GM21360 (cell line): Measurements from ENCODE around the gene RBM14.
"Not testable (repeated sequence)": the region's sequence is repeated elsewhere in the genome, so short reads cannot be mapped to it uniquely, and the experiment has no call there.

Experiments used
- ATAC-seq: cut with Tn5 transposase; IDR thresholded peaks from one replicate; pipeline ENCODE4 v1.9.1; 2021; ENCODE audit warnings: mild to moderate bottlenecking, moderate library complexity; ENCODE audit not compliant: unreplicated experiment

RBM14 gene

DNA sequence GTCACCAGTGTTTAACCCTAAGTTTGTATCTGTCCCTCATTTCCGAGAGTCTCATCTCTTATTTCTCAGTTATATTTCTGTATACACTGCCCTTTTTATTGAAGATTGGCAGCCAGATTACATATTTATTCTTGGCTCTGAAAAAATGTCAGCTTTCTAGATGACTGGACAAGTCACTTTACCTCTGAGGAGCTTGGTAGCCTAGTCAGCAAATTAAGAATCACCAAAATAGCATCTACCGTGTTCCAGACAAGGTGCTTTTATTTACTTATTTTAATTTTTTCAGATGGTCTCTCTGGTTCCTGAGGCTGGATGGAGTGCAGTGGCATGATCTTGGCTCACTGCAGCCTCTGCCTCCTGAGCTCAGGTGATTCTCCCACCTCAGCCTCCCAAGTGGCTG is 16.5 kb downstream of the RBM14 start:
- no peak for ATAC-seq

DNA sequence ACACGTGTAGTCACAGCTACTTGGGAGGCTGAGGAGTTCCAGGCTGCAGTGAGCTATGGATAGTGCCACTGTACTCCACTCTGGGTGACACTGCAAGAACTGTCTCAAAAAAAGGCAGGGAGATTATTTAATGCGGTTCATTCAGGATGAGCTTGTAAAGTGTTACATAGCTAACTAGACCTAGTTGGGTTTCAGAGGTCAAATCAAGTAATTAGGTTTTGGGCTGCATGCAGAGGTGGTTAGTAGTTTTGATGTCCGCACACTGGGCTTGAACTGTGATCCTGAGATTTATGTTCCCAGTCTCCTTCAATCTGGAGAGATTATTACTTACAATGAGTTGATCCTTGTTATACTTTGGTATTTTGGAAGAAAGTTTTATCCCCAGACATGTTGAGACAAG is 20.0 kb downstream of the RBM14 start:
- ATAC-seq = no peak

DNA sequence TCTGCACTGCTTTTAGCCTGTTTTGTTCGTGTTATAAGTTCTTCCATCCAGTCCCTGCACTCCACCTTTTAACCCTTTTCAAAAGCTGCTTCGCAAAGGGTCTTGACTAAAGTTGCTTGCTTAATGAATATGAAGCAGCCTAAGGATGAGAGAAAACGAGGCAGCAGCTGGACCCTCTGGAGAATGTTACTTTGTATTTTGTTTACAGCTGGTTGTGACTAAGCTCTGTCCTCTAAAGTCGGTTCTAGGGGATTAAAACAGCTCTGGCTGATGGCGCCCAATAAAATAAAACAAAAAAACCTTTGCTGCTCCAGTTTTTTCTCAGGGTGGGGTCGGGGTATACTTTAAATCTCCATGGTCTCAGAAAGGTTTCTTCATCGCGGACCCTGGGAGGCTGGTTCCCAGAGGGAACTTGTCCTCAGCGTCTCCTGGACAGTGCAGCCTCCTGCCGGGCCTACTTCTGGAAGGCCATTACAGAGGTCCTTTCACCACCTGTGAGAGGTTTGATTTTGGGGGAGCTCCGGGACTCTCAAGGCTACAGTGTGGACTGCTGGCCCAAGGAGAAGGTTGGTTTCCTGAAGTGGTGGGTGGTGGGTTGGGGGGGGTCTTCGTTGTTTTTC is 21.2 kb downstream of the RBM14 start:
- ATAC-seq = no peak

DNA sequence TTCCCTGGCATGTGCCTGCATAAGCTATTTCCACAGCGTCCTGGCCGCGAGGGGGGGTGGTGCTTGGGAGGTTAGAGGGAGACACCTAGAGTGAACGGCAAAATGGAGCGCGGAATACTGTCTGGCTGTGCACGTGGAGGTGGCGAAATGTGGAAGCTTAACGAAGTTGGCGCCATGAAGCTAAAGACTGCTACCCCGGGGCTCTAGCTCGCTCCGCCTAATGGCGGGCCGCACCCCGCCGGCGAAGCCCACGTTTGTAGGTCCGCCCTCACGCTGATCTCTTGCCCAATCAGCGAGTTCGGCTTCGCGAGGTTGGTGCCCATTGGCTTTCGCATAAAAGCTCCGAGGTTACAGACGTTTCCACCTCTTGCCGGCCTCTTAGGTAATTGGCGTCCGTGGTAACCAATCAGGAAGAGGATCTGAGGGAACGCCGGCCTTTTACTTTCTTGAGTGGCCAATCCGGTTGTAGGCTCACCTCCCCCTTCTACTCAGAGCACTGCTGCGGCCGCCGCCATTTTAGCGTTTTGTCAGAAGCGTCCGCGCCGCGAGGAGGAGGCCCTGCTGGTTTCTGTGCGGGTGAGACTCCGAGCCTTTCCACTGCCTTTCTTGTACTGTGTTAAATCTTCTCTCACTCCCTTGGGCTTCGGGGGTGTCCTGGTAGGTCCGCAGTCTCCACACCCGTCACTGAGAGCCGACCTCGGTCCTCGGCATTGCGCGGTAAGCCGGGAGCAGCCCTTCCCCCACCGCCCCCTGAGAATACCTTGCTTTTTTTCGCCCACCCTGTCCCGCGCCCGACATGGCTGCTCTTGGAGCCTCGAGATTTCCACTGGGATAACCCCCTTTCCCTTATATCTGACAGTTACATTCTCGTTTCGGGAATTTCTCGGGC is 22.0 kb downstream of the RBM14 start, which contains the start of gene RBM4:
TSS of gene RBM4 (plus strand) at position 527 of the 889 bp plus-strand sequence. CDS start 1,009 bp downstream, outside the sequence.
- peak; percentile 83 for ATAC-seq

DNA sequence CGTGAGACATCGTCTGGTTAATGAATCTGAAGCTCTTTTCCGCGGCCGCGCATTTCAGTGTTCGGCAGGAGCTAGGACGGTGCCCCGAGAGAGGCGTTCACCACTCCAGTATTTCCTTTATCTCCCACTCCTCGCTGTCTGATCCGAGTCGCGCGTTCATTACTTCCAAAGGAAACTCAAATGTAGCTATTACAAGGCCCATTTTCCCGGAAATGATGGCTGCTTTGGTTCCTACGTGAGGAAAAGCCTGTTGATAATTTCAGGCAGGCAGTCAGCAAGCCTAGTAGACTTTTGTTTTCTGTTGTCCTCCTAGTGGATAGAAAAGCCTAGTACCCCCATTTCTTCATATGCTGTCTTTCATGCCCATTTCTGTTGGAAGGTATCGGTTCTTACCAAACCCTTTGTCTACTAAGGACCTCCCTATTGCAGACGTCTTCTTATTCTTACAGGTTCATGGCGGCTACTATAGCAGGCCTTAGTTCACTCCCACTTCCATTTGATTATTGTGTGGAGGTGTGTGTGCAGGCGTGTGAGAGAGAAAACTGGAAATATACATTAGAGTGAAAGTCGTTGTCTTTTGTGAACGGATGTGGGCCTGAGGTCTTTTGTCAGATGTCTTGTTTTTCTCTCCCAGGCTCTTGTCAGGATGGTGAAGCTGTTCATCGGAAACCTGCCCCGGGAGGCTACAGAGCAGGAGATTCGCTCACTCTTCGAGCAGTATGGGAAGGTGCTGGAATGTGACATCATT is 22.8 kb downstream of the RBM14 start:
- ATAC-seq = no peak

DNA sequence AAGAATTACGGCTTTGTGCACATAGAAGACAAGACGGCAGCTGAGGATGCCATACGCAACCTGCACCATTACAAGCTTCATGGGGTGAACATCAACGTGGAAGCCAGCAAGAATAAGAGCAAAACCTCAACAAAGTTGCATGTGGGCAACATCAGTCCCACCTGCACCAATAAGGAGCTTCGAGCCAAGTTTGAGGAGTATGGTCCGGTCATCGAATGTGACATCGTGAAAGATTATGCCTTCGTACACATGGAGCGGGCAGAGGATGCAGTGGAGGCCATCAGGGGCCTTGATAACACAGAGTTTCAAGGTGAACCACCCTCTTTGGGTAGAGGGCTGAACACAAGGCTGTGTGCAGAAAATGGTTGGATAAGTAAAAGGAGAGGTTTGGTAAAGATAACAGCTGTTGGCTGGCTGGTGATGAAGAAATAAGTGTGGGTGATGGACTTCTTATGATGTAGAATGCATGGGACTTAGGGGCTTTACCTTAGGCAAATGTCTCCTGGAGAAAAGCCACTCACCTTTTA is 23.4 kb downstream of the RBM14 start:
- not testable (repeated sequence) for ATAC-seq

DNA sequence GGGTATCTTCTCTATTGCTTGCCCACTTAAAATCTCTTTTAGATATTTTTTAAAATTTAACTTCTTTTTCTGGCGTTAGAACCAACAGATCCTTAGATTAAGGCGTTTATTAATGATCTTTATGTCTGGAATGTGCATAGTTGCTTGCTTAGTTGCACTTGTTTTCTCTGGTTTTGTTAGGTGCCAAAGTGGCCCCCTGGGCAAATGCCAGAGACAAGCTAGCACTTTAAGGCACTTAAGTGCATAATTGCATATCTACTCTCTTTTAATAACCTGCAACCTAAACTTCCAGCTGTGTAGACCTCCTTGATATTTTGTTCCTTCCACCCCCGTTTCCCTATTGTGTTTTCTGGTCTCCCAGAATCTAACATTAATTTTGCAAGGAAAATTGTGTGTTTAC is 25.4 kb downstream of the RBM14 start:
- ATAC-seq = no peak

DNA sequence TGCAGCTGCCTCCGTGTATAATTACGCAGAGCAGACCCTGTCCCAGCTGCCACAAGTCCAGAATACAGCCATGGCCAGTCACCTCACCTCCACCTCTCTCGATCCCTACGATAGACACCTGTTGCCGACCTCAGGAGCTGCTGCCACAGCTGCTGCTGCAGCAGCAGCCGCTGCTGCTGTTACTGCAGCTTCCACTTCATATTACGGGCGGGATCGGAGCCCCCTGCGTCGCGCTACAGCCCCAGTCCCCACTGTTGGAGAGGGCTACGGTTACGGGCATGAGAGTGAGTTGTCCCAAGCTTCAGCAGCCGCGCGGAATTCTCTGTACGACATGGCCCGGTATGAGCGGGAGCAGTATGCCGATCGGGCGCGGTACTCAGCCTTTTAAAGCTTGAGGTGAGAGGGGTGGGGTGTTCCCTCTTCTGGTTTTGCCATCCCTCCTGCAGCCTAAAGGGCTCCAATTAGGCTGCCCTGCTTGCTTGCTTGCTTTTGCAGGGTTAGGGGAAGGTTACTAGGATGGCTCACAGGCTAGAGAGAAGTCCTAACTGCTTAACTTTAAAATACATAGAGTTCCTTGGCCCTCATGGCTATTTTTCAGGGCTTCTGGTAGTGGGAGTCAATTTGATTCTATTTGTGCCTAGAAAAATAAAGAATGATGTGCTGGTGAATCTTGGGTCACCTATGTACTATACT is 27.5 kb downstream of the RBM14 start:
- no peak for ATAC-seq

DNA sequence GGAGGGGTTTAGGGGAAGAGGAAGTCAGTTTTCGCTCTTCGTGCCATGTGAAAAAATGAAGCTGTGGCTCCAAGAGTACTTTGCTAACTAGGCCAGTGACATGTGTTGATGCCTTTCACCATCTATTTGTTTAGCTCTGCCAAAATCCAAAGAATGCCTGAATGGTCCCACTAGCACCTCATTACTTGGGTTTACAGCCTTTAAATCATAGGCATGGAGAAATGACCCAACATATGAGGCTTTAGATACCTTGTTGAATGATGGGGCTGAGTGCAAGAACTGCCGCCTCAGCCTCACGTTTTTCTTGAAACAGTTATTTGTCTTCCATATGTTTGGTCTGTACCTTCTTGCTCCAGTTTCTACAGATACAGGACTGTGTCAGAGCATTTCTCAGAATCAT is 30.4 kb downstream of the RBM14 start:
- ATAC-seq = no peak

DNA sequence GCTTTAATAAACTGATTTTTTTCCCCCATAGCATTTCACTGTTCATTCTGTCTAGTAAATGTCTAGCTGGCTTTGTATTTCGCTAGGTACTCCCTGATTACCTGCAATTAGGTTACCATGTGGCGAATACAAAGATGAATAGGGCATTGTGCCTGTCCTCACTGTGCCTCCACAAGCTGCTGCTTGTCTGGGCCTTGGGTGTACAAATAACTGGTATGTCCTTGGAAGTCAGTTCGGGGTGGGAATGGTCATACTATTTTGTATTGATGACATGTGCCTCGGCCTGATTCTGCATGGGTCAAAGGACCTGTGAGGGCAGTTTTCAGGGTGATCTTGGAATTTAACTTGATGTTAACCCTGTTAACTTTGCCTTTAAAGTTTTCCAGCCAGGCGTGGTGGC is 33.5 kb downstream of the RBM14 start:
- no peak for ATAC-seq

DNA sequence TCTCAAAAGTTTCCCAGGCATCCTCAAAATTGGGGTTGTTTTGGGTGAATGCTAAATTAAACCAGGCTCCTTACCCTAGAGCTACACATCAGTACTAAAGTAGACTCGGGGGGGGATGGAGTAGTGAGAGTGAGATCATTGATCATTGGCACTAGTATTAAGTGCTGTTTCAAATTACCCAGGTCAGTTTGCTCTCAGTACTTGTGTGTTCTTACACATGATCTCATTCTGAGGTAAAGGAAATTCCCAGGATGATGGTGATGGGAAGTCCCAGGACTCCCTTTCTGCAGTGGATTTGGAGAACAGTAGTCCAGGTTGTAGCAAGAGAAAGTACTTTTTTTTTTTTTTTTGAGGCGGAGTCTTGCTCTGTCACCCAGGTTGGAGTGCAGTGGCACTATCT is 34.6 kb downstream of the RBM14 start:
- ATAC-seq = no peak

DNA sequence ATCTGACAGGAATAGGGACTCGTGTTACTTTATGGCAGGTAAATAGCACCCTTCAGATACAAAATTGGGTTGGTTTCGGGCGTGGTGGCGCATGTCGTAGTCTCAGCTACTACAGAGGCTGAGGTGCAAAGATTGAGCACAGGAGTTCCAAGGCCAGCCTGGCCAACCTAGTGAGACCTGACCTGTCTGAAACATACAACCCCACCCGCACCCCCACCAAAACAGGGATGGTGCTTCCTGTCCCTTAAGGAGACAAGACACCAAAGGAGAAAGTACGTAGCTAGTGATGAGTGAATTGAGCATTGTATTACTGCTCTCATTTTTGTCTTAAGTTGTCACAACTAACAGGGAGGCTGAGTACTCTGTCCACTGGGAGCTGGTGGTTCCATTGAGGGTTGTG is 36.2 kb downstream of the RBM14 start:
- no peak for ATAC-seq

DNA sequence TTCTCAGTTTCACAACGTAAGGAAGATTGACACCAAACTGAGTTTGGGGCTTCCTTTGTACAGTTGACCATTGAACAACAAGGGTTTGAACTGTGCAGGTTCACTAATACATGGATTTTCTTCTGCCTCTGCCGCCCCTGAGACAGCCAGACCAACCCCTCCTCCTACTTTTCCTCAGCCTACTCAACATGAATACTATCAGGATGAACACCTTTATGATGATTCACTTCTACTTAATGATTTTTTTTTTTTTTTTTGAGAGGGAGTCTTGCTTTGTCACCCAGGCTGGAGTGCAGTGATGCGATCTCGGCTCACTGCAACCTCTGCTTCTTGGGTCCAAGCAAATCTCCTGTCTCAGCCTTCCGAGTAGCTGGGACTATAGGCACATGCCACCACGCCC is 36.7 kb downstream of the RBM14 start:
- ATAC-seq = no peak

DNA sequence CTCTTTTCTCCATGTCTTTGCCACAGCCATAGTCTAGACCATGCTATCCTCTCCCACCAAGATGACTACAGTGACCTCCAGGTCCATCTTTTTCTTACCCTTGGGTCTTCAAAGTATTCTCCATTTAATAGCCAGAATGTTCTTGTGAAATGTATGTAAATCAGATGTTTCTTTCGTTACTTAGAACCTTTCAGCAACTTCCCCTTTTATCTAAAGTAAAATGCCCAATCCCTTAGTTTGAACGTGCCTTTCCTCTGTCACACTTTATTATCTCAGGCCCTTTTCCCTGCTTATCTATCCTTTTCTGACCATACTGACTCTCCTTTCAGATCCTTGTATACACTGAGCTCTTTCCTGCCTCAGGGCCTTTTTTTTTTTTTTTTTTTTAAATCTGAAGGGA is 43.3 kb downstream of the RBM14 start:
- ATAC-seq = no peak

DNA sequence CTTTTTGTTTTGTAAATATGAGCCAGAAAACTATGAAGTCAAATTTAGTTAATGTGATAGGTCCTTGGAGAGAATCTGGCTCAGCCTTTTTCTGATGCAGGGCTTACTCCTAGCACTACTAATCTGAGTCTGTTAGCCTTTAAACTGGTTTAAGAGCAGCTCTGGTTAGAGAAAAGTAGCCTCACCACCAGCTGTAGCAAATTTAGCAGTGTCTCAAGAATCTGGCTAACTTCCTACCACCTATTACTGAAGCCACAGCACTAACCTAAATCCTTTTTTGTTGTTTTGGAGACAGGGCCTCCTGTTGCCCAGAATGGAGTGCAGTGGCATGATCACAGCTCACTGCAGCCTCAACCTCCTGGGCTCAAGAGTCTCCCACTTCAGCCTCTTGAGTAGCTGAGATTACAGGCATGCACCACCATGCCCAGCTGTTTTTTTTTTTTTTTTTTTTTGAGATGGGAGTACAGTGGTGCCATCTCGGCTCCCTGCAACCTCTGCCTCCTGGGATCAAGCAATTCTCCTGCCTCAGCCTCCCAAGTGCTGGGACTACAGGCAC is 47.4 kb downstream of the RBM14 start:
- no peak for ATAC-seq

DNA sequence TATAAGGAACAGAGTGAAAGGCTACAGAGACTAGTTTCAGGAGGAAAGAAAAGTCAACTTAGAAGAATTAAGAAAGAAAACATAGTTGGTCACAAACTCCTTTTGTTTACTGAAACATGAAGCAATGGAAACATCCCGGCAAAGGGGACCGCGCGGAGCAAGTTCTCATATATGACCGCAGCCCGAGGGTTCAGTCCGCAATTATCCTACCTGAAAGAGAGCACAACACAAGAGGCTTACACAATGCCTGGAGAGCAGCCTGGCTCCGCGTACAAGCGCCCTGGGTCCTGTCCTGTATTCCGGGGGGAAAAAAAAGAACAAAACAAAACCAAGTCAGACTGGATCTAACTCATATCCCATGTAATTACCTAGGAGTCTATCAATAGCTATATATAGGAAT is 48.9 kb downstream of the RBM14 start:
- no peak for ATAC-seq

DNA sequence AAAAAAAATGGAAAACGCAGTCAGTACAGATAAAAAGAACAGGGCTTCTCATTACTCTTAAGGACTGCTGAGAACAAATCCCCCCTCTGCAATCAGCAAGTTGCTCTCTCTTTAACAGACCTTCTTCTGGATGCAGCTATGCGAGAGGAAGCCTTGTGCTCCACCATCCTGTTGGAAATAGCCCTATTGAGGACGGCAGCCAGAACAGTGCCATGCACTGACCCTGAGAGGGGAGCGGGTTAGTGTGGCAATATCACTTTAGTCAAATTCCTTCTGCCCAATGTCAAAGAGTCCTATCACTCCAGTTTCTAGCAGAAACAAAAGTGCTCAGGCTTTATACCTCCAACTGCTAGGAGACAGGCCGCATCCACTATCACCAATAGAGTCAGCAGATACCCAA is 54.4 kb downstream of the RBM14 start:
- no peak for ATAC-seq

DNA sequence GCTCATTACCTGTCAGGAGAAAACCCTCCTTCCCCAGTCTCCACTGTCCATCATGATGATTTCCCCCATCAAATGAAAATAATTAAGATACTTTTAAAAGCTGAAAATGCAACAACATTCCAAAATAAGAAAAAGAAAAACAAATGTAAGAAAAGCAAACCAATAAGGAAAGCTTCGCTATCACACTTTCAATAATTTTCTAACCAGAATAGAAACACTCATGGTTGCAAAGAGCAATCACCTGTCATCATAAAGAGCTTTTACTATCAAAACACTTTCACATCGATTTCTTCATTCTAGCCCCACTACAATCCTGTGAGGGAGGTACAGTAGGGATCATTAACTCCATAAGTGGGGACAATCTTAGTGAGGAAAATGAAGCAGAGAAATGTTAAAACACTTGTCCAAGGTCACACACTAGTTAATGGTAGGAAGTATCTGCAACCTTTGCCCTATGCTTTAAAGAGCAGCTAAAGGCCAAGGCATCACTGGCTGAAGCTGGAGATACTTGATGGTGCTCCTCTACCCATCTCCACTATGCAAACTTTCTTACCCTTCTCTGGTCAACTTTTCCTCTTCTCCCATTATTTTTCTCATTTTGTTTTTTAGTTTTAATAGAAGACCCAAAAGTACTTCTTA is 58.7 kb downstream of the RBM14 start:
- ATAC-seq = no peak

DNA sequence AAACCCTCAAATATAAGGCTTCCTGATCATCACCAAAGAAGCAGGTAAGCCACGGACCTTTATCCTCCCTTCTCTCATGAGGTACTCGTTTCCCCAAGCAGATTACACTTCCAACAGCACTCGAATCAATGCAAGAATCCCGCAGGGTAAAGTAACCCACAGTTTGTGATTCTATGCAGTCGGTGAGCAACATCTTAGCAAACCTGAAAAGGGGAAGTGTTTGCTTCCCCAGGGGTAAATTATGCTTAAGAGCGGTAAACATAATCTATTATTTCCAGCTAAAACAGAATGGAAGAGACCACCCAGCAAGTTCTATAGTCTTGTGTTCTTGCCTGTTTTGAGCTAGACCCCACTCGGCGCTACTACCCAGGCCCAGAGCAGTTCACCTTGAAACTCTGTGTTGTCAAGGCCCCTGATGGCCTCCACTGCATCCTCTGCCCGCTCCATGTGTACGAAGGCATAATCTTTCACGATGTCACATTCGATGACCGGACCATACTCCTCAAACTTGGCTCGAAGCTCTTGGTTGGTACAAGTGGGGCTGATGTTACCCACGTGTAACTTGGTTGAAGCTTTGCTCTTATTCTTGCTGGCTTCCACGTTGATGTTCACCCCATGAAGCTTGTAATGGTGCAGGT is 60.0 kb downstream of the RBM14 start:
- ATAC-seq = no peak
